Gastrocnemius medialis (tissue), 4 donors: ENCODE results near the gene RAB13. TPM values are rescaled to one million over a fixed set of nuclear protein-coding genes. Genes with fewer than 3 reads are reported as not detected.

Source experiments
- ATAC-seq, 2 donors: fragments of 150-250 bp; one replicate each; pipeline ENCODE4 v1.9.1; 2016
- DNase-seq, 2 donors: peaks; one replicate each; pipeline ENCODE4 v3.0.0-alpha.2; 2019
- H3K27ac ChIP-seq, 4 donors: fragments of 200-600 bp; sonication (generic); 1 replicate in 1 of 4; 2 replicates in 3 of 4; pipeline ENCODE4 v1.5.1; 2016 to 2018; ENCODE audit warnings: mild to moderate bottlenecking in 2 of 4, moderate library complexity in 1 of 4
- H3K27me3 ChIP-seq, 3 donors: fragments of 200-600 bp; sonication (generic) in 2 of 3; 1 replicate in 1 of 3; 2 replicates in 2 of 3; pipeline versions ENCODE4 v1.5.1 to v1.6.0; 2016 to 2019; ENCODE audit warnings: mild to moderate bottlenecking in 1 of 3, moderate library complexity in 1 of 3
- H3K36me3 ChIP-seq, 2 donors: fragments of 200-600 bp; sonication (generic) in 1 of 2; one replicate each; pipeline ENCODE4 v1.5.1; 2017 to 2018
- H3K4me1 ChIP-seq, 2 donors: fragments of 200-600 bp; sonication (generic) in 1 of 2; one replicate each; pipeline ENCODE4 v1.5.1; 2016 to 2017; ENCODE audit warnings: mild to moderate bottlenecking in 2 of 2
- H3K4me3 ChIP-seq, 4 donors: fragments of 200-600 bp; sonication (generic) in 3 of 4; 1 replicate in 1 of 4; 2 replicates in 3 of 4; pipeline ENCODE4 v1.5.1; 2016 to 2019; ENCODE audit warnings: mild to moderate bottlenecking in 2 of 4
- H3K9me3 ChIP-seq, 3 donors: fragments of 200-600 bp; sonication (generic) in 2 of 3; 1 replicate in 1 of 3; 2 replicates in 2 of 3; pipeline ENCODE4 v1.5.1; 2016 to 2019
- POLR2A ChIP-seq, 2 donors: fragments of 450-650 bp; IDR thresholded peaks; one replicate each; pipeline ENCODE4 v1.6.1; 2017; ENCODE audit warnings: antibody characterized with exemption in 2 of 2, mild to moderate bottlenecking in 2 of 2, moderate library complexity in 2 of 2
- in situ Hi-C, 4 donors: fragments of 200-750 bp; cut with MboI; loops; one replicate each; pipeline versions ENCODE4 v1.15.0 to v1.8.0; 2017; ENCODE audit warnings: low sequenced_read_pairs in 4 of 4
- intact Hi-C: fragments of 100-400 bp; cut with DNase I; formaldehyde crosslinking; loops from one replicate; pipeline ENCODE4 v1.15.1; 2023; ENCODE audit warnings: low total_unique reads
- total RNA-seq, 4 donors: library from RNA; depleted of rRNA; stranded (reverse); fragments of >200 nt; gene quantifications; one replicate each; pipeline versions ENCODE4 v1.1.0 to v1.2.3, GENCODE V29; 2016
- TF ChIP-seq, protein P1 (sequence below), 5 experiments: fragments of 450-650 bp in 3 of 5; fragments of 200-600 bp in 2 of 5; sonication (generic) in 2 of 5; IDR thresholded peaks in 4 of 5; conservative IDR thresholded peaks in 1 of 5; 1 replicate in 4 of 5; 2 replicates in 1 of 5; pipeline ENCODE4 v1.5.1; 2016 to 2019; ENCODE audit warnings: antibody characterized with exemption in 5 of 5, mild to moderate bottlenecking in 3 of 5, moderate library complexity in 3 of 5

RAB13 gene
- total RNA-seq, 4 donors from 2014 or later, result 6.4 to 12.3 (median 9.1) TPM

DNA sequence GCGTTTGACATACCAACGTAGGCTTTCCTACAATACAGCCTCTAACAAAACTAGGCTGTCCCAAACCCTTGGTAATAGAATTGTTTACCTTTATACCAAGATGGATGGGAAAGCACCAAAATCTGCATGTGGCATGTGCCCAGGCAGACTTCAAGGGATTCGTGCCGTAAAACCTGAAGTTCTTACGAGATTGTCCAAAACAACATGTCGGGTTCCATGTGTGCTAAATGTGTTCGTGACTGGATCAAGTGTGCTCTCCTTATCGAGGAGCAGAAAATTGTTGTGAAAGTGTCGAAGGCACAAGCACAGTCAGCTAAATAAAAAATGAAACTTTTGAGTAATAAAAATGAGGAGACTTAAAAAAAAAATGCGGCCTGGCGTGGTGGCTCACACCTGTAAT, 9.5 kb upstream of the RAB13 start:
- DNase-seq (no peak), ATAC-seq (no peak)
- no peaks in the 10 kb centered on the region for H3K27me3 ChIP-seq
- TF ChIP-seq, protein P1, sequence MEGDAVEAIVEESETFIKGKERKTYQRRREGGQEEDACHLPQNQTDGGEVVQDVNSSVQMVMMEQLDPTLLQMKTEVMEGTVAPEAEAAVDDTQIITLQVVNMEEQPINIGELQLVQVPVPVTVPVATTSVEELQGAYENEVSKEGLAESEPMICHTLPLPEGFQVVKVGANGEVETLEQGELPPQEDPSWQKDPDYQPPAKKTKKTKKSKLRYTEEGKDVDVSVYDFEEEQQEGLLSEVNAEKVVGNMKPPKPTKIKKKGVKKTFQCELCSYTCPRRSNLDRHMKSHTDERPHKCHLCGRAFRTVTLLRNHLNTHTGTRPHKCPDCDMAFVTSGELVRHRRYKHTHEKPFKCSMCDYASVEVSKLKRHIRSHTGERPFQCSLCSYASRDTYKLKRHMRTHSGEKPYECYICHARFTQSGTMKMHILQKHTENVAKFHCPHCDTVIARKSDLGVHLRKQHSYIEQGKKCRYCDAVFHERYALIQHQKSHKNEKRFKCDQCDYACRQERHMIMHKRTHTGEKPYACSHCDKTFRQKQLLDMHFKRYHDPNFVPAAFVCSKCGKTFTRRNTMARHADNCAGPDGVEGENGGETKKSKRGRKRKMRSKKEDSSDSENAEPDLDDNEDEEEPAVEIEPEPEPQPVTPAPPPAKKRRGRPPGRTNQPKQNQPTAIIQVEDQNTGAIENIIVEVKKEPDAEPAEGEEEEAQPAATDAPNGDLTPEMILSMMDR (IDR thresholded peaks at IDR 0.05 in 4 of 5, conservative IDR thresholded peaks at IDR 0.05 in 1 of 5), result no peak
- TF ChIP-seq POLR2A (IDR thresholded peaks at IDR 0.05), result no peak
- no peaks in the 10 kb centered on the region for H3K9me3 ChIP-seq
- no peak overlapping the region for H3K4me3 ChIP-seq
- intact Hi-C loops (loop anchor here (10.0 kb wide), 1 partner anchor 189 kb away; no protein-coding TSS in a partner anchor), in situ Hi-C loops (loop anchor here (10.0 to 25.0 kb wide), 5 partner anchors 279 to 483 kb away; partner anchors contain the start of genes ILF2 (in 2 of the 4), SNAPIN (in 2 of the 4), HAX1 (in 1 of the 4) and NPR1 (in 1 of the 4))
- H3K27ac ChIP-seq, result no peak overlapping the region
- H3K4me1 ChIP-seq, result peaks cover 17 to 26% of the 10 kb centered on the region in 2 donors
- peaks cover 0 to 33% of the 10 kb centered on the region in 2 donors for H3K36me3 ChIP-seq

DNA sequence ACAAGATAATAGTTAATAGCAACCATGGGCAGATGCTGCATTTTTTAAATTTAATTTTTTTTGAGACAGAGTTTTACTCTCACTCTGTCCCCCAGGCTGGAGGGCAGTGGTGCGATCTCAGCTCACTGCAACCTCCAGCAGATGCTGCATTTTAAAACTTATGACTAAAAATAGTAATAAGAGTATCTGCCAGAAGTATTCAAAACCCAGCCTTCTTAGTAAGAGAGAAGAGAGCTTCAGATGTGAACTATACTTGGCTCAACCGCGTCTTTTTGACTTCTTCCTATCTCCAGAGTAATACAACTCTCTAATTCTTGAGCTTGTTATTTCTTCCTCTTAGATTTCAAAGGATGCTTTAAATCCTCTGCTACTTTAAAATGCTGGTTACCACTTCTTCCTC, 9.1 kb upstream of the RAB13 start:
- H3K9me3 ChIP-seq, result no peaks in the 10 kb centered on the region
- peaks cover 0 to 33% of the 10 kb centered on the region in 2 donors for H3K36me3 ChIP-seq
- no peak overlapping the region for H3K27ac ChIP-seq
- TF ChIP-seq, protein P1 (IDR thresholded peaks at IDR 0.05 in 4 of 5, conservative IDR thresholded peaks at IDR 0.05 in 1 of 5), result no peak
- no peak for TF ChIP-seq POLR2A (IDR thresholded peaks at IDR 0.05)
- peaks cover 17 to 26% of the 10 kb centered on the region in 2 donors for H3K4me1 ChIP-seq
- ATAC-seq (no peak), DNase-seq (no peak)
- in situ Hi-C loops, result loop anchor here (10.0 to 25.0 kb wide), 5 partner anchors 280 to 483 kb away; partner anchors contain the start of genes ILF2 (in 2 of the 4), SNAPIN (in 2 of the 4), HAX1 (in 1 of the 4) and NPR1 (in 1 of the 4)
- H3K4me3 ChIP-seq, result no peak overlapping the region
- H3K27me3 ChIP-seq, result no peaks in the 10 kb centered on the region
- intact Hi-C loops, result loop anchor here (10.0 kb wide), 1 partner anchor 190 kb away; no protein-coding TSS in a partner anchor

DNA sequence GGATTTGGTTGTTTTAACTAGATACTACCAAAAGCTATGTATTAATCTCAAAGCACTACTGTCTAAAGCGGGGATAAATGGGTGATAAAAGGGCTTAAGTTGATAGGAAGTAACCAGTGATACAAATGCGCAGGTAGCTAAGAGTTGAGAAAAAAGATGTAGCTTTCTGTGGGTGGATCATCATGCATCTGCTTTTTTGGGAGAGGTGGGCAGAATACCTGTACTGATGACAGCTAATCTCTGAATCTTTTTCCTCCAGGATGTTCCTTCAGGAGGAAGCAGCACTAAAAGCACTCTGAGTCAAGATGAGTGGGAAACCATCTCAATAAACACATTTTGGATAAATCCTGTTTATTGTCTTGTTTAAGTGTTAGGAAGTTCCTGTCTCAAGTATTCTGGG, 5.7 kb upstream of the RAB13 start:
- Histone ChIP-seq H3K36me3 (peaks cover 0 to 33% of the 10 kb centered on the region in 2 donors), H3K4me3 (peak overlapping the region; percentile 80 to 98 (median 90)), H3K9me3 (no peaks in the 10 kb centered on the region), H3K27me3 (no peaks in the 10 kb centered on the region), H3K27ac (peak overlapping the region; percentile 92 to 97 (median 94)), H3K4me1 (peaks cover 18 to 26% of the 10 kb centered on the region in 2 donors)
- no peak for ATAC-seq
- no peak for DNase-seq
- intact Hi-C loops, result loop anchor here (2.0 to 10.0 kb wide), 3 partner anchors 193 to 321 kb away; partner anchors contain the start of genes HAX1 and ILF2
- in situ Hi-C loops, result loop anchor here (10.0 to 25.0 kb wide), 5 partner anchors 283 to 480 kb away; partner anchors contain the start of genes ILF2 (in 2 of the 4), SNAPIN (in 2 of the 4), HAX1 (in 1 of the 4) and NPR1 (in 1 of the 4)
- TF ChIP-seq POLR2A (IDR thresholded peaks at IDR 0.05), result no peak
- TF ChIP-seq, protein P1 (IDR thresholded peaks at IDR 0.05 in 4 of 5, conservative IDR thresholded peaks at IDR 0.05 in 1 of 5), result no peak

DNA sequence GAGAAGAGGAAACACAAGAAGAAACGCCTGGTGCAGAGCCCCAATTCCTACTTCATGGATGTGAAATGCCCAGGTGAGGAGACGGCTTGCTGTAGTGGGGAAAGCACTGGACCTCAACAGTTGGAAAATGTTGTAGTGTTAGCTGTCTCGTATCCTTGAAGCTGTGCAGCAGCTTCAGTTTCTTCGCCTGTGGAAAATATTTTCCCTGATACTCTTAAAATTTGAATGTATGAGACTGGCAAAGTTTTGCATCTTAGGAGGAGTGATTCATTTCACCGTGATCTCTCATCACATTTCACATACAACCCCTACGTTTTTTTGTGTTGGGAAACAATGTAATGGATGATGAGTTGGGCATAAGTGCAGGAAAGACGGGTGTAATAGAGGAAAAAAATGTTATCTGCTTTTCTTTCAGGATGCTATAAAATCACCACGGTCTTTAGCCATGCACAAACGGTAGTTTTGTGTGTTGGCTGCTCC, 5.1 kb upstream of the RAB13 start:
- intact Hi-C loops (loop anchor here (2.0 to 10.0 kb wide), 3 partner anchors 194 to 320 kb away; partner anchors contain the start of genes HAX1 and ILF2), in situ Hi-C loops (loop anchor here (10.0 to 25.0 kb wide), 5 partner anchors 284 to 479 kb away; partner anchors contain the start of genes ILF2 (in 2 of the 4), SNAPIN (in 2 of the 4), HAX1 (in 1 of the 4) and NPR1 (in 1 of the 4))
- Histone ChIP-seq H3K27ac (peak overlapping the region; percentile 92 to 97 (median 94)), H3K9me3 (no peaks in the 10 kb centered on the region), H3K27me3 (no peaks in the 10 kb centered on the region), H3K36me3 (peaks cover 0 to 33% of the 10 kb centered on the region in 2 donors), H3K4me3 (peak overlapping the region; percentile 80 to 98 (median 90)), H3K4me1 (peaks cover 24 to 26% of the 10 kb centered on the region in 2 donors)
- ATAC-seq (no peak), DNase-seq (no peak)
- no peak for TF ChIP-seq POLR2A (IDR thresholded peaks at IDR 0.05)
- TF ChIP-seq, protein P1 (IDR thresholded peaks at IDR 0.05 in 4 of 5, conservative IDR thresholded peaks at IDR 0.05 in 1 of 5), result no peak
